K562 (cell line): Measurements from ENCODE around the gene SEC61A1. TPM values are rescaled to one million over a fixed set of nuclear protein-coding genes. Genes with fewer than 3 reads are reported as not detected.

ENCODE experiments used
- ATAC-seq: fragments of 200-7000 bp; cut with Tn5 transposase; 3 replicates; pipeline ENCODE4 v1.9.1; 2020; ENCODE audit warnings: moderate library complexity
- BruUV-seq: library from RNA; stranded (reverse); fragments of 400-500 nt; replicated peaks from 2 replicates; lab custom pipeline; 2021; lab: Mats Ljungman, UMichigan
- CTCF ChIA-PET: fragments of 300-600 bp; formaldehyde crosslinking; extraction: SDS; loops from one replicate; lab custom pipeline; 2021; ENCODE audit warnings: low intra/inter-chr PET ratio; lab: Yijun Ruan, JAX
- POLR2A ChIA-PET: fragments of 300-600, 350-650 bp; sonication (Branson Sonifier 250); formaldehyde crosslinking; extraction: SDS; loops from one replicate; lab custom pipeline; 2021; ENCODE audit warnings: antibody characterized with exemption, inconsistent platforms; lab: Yijun Ruan, JAX
- DNase-seq, 4 experiments: peaks; one replicate each; pipeline versions ENCODE4 v3.0.0 to v3.0.0-alpha.2; 2011 to 2018; ENCODE audit warnings: low spot score in 3 of 4, mixed read lengths in 3 of 4; ENCODE audit errors: extremely low read depth in 1 of 4
- FAIRE-seq: peaks from 2 replicates; lab custom pipeline; 2011; peaks lifted over from hg19 to GRCh38; lab: Jason Lieb, UNC
- H2AFZ ChIP-seq: 2 replicates; pipeline ENCODE4 v1.6.0; 2011; ENCODE audit warnings: low read depth, low read length, control low read depth, inconsistent platforms
- H3K27ac ChIP-seq: fragments of 200-600 bp; 3 replicates; pipeline ENCODE4 v1.8.0; 2011; ENCODE audit warnings: low read depth, mild to moderate bottlenecking, control low read depth, inconsistent platforms, low read length, moderate library complexity, mixed read lengths; ENCODE audit errors: extremely low read depth
- H3K27me3 ChIP-seq, 2 experiments: fragments of 300-600 bp in 1 of 2; 2 replicates in 1 of 2; 3 replicates in 1 of 2; pipeline versions ENCODE4 v1.6.0 to v1.8.0; 2011; ENCODE audit warnings: inconsistent platforms in 2 of 2, low read length in 2 of 2, mild to moderate bottlenecking in 1 of 2, mixed read lengths in 1 of 2, moderate library complexity in 1 of 2; ENCODE audit not compliant: control insufficient read depth in 2 of 2, insufficient read depth in 2 of 2
- H3K36me3 ChIP-seq: fragments of 300-600 bp; 3 replicates; pipeline ENCODE4 v1.8.0; 2011; ENCODE audit warnings: mild to moderate bottlenecking, low read length, inconsistent platforms; ENCODE audit not compliant: control insufficient read depth, insufficient read depth
- H3K4me1 ChIP-seq, 2 experiments: fragments of 200-600 bp in 1 of 2; replicated peaks in 1 of 2; 2 replicates in 1 of 2; 3 replicates in 1 of 2; pipeline versions ENCODE4 v1.5.1 to v1.8.0; 2011; ENCODE audit warnings: inconsistent platforms in 2 of 2, low read length in 2 of 2, mild to moderate bottlenecking in 1 of 2, mixed read lengths in 1 of 2, moderate library complexity in 1 of 2; ENCODE audit not compliant: control insufficient read depth in 2 of 2, insufficient read depth in 2 of 2
- H3K4me2 ChIP-seq: 2 replicates; pipeline ENCODE4 v1.6.1; 2011; ENCODE audit warnings: low read length, control low read depth, inconsistent platforms, mixed read lengths; ENCODE audit not compliant: insufficient read depth
- H3K4me3 ChIP-seq: fragments of 200-600 bp; sonication (generic), shearing (Covaris generic); 2 replicates; pipeline ENCODE4 v1.5.1; 2016; ENCODE audit warnings: control low read depth, inconsistent platforms
- H3K79me2 ChIP-seq: fragments of 200-600 bp; 3 replicates; pipeline ENCODE4 v1.8.0; 2011; ENCODE audit warnings: low read length, inconsistent platforms; ENCODE audit not compliant: control insufficient read depth, insufficient read depth
- H3K9ac ChIP-seq, 2 experiments: 2 replicates each; pipeline versions ENCODE4 v1.6.0 to v1.6.1; 2011; ENCODE audit warnings: low read depth in 2 of 2, low read length in 2 of 2, control low read depth in 1 of 2, inconsistent platforms in 1 of 2, mild to moderate bottlenecking in 1 of 2, mixed read lengths in 1 of 2; ENCODE audit not compliant: insufficient read depth in 1 of 2
- H3K9me1 ChIP-seq: one replicate; pipeline ENCODE4 v1.6.0; 2011; ENCODE audit warnings: inconsistent platforms, mild to moderate bottlenecking, low read length, moderate library complexity; ENCODE audit not compliant: control insufficient read depth, insufficient read depth
- H3K9me3 ChIP-seq: replicated peaks from 2 replicates; pipeline ENCODE4 v1.5.1; 2011; ENCODE audit warnings: low read depth, low read length, inconsistent platforms; ENCODE audit not compliant: control insufficient read depth, insufficient read depth
- H4K20me1 ChIP-seq: replicated peaks from 2 replicates; pipeline ENCODE4 v1.6.1; 2011; ENCODE audit warnings: low read length, inconsistent platforms, mixed read lengths; ENCODE audit not compliant: control insufficient read depth, insufficient read depth
- BRD4 ChIP-seq: fragments of 200-600 bp; sonication (generic); IDR thresholded peaks from 2 replicates; pipeline ENCODE4 v1.6.1; 2017; ENCODE audit warnings: inconsistent platforms
- C11orf30 ChIP-seq: fragments of 450-650 bp; IDR thresholded peaks from 2 replicates; pipeline ENCODE4 v1.6.1; 2016; ENCODE audit warnings: low read depth, mild to moderate bottlenecking
- KLF16 ChIP-seq: IDR thresholded peaks from 2 replicates; pipeline ENCODE4 v1.6.1; 2016; ENCODE audit warnings: antibody characterized with exemption
- MYNN ChIP-seq, 2 experiments: sonication (generic); formaldehyde crosslinking in 1 of 2; IDR thresholded peaks; 2 replicates each; pipeline versions ENCODE4 v1.5.0 to v1.6.1; 2016 to 2020; ENCODE audit warnings: antibody characterized with exemption in 1 of 2, missing genetic modification reagents in 1 of 2
- NCOA1 ChIP-seq: fragments of 450-650 bp; IDR thresholded peaks from 2 replicates; pipeline ENCODE4 v1.6.1; 2016; ENCODE audit warnings: low read depth
- NCOA2 ChIP-seq, 2 experiments: fragments of 450-650 bp; IDR thresholded peaks; 2 replicates each; pipeline ENCODE4 v1.6.1; 2018; ENCODE audit warnings: mild to moderate bottlenecking in 2 of 2, moderate library complexity in 1 of 2; ENCODE audit not compliant: partially characterized antibody in 2 of 2
- NCOA4 ChIP-seq: fragments of 450-650 bp; IDR thresholded peaks from 2 replicates; pipeline ENCODE4 v1.6.1; 2018; ENCODE audit warnings: mild to moderate bottlenecking; ENCODE audit not compliant: partially characterized antibody
- NR1H2 ChIP-seq: sonication (generic); formaldehyde crosslinking; IDR thresholded peaks from 2 replicates; pipeline ENCODE4 v1.4.0; 2020; ENCODE audit warnings: mild to moderate bottlenecking, missing genetic modification reagents
- RBBP5 ChIP-seq: fragments of 200-600 bp; sonication (generic); IDR thresholded peaks from 2 replicates; pipeline ENCODE4 v1.6.1; 2012; ENCODE audit warnings: borderline replicate concordance, mild to moderate bottlenecking, low read length, control low read depth, inconsistent platforms; ENCODE audit not compliant: insufficient read depth, poor library complexity, severe bottlenecking
- SAFB ChIP-seq: fragments of 200-400 bp; formaldehyde crosslinking; IDR thresholded peaks from 2 replicates; pipeline ENCODE4 v1.6.1; 2017; ENCODE audit warnings: low read depth, low read length, borderline replicate concordance
- SMAD4 ChIP-seq: fragments of 250-450 bp; sonication (Bioruptor Pico); conservative IDR thresholded peaks from 2 replicates; pipeline ENCODE4 v1.8.0; 2021; ENCODE audit warnings: inconsistent platforms, mild to moderate bottlenecking, moderate library complexity
- ZFP30 ChIP-seq: fragments of 250-450 bp; sonication (Bioruptor Pico); IDR thresholded peaks from 2 replicates; pipeline ENCODE4 v1.8.0; 2022; ENCODE audit warnings: moderate library complexity, mild to moderate bottlenecking, inconsistent platforms, borderline replicate concordance
- ZFX ChIP-seq: sonication (generic); formaldehyde crosslinking; IDR thresholded peaks from 2 replicates; pipeline ENCODE4 v1.8.0; 2022; ENCODE audit warnings: mild to moderate bottlenecking, missing genetic modification reagents, moderate library complexity
- ZNF507 ChIP-seq: conservative IDR thresholded peaks from 2 replicates; pipeline ENCODE4 v1.6.1; 2017; ENCODE audit warnings: missing genetic modification characterization, missing compliant biosample characterization
- ZSCAN29 ChIP-seq: fragments of 450-650 bp; IDR thresholded peaks from 2 replicates; pipeline ENCODE4 v1.6.1; 2017
- WGBS: fragments of 100-300 bp; shearing (Covaris generic); methylation state at CpG from one replicate; pipeline ENCODE4 v1.1.6; 2016; ENCODE audit warnings: low coverage, mixed read lengths; ENCODE audit not compliant: insufficient coverage; ENCODE audit errors: missing lambda C conversion rate; 5-methylcytosine and 5-hydroxymethylcytosine counted together
- in situ Hi-C: fragments of 300-500 bp; cut with MboI; formaldehyde crosslinking; loops from 4 replicates; pipeline ENCODE4 v1.15.0; 2018; ENCODE audit warnings: inconsistent platforms, mixed read lengths
- intact Hi-C: fragments of 100-400 bp; cut with micrococcal nuclease; formaldehyde crosslinking; loops from 2 replicates; pipeline ENCODE4 v1.14.2; 2022
- polyA plus RNA-seq, 8 experiments: library from polyadenylated mRNA; depleted of rRNA in 4 of 8; stranded (reverse) in 5 of 8; unstranded in 3 of 8; fragments of >200 nt; fragmentation: Nextera tagmentation in 2 of 8; fragmentation: Illumina TruSeq in 1 of 8; extraction: Ambion mirVana in 2 of 8; extraction: Trizol in 1 of 8; gene quantifications; 2 replicates each; pipeline versions ENCODE4 v1.2.1 to v1.2.3, GENCODE V29; 2011 to 2014; ENCODE audit warnings: inconsistent platforms in 1 of 8, missing spikeins in 1 of 8
- total RNA-seq, 7 experiments: library from RNA; depleted of rRNA in 6 of 7; stranded (reverse); fragments of >200 nt in 6 of 7; fragmentation: Illumina TruSeq in 2 of 7; extraction: Trizol in 2 of 7; gene quantifications; 2 replicates each; pipeline versions ENCODE4 v1.2.1 to v1.2.3, GENCODE V29; 2011 to 2021; ENCODE audit warnings: low replicate concordance in 1 of 7
- TF ChIP-seq, protein P1 (sequence below): fragments of 450-650 bp; IDR thresholded peaks from 2 replicates; pipeline ENCODE4 v1.6.1; 2016; ENCODE audit warnings: low read depth, mild to moderate bottlenecking, moderate library complexity

The SEC61A1 gene
- total and polyA plus RNA-seq, 9 of the 15 experiments (the other 6 are each of a cell fraction or from before 2014, with no cell fraction given): 1.9 to 140 (median 79.1) TPM

DNA sequence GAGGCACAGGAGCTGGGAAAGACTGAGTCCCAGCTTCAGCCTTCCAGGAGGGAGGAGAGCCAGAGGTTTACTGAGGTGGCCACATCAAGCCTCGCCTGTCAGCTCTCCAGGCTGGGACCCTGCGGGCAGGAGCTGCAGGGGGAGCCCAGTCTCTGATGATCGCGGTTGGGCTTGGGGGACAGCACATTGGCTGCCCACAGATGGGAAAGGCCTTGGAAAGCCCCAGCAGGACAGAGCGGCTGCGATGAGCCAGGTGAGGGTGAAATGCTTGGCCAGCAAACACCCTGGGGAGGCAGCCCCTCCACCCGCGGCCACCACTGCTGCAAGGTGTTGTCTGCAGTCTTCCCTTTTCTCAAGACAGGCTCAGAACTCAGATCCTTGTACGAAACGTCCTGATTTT is 31.2 kb downstream of the SEC61A1 start:
- Histone ChIP-seq H3K9me1 (no peaks in the 10 kb centered on the region), H3K9ac (no peak overlapping the region; a peak in 1 of 4 replicates), H4K20me1 (no peaks in the 10 kb centered on the region), H3K9me3 (no peaks in the 10 kb centered on the region), H3K4me2 (no peak overlapping the region), H3K27me3 (no peaks in the 10 kb centered on the region), H3K27ac (no peak overlapping the region), H3K36me3 (peaks cover 92% of the 10 kb centered on the region), H3K79me2 (peaks cover 9% of the 10 kb centered on the region; the same call in 2 of the 3 replicates), H3K4me3 (no peak overlapping the region), H3K4me1 (peaks cover 25 to 27% of the 10 kb centered on the region in 2 experiments), H2AFZ (no peak overlapping the region)
- ATAC-seq: no peak
- WGBS: 83% methylated on average over 8 of the region's 10 CpGs
- CTCF ChIA-PET: no interaction called here
- POLR2A ChIA-PET: no interaction called here
- BruUV-seq: no TSS peak
- FAIRE-seq: no peak
- DNase-seq: no peak
- TF ChIP-seq ZFX (CRISPR knock-in tag): no peak
- no peak for TF ChIP-seq NCOA2 (IDR thresholded peaks at IDR 0.05; ENCODE audit: partially characterized antibody in 2 of 2)
- TF ChIP-seq SMAD4 (CRISPR knock-in tag): no peak
- no peak for TF ChIP-seq RBBP5
- TF ChIP-seq, protein P1, sequence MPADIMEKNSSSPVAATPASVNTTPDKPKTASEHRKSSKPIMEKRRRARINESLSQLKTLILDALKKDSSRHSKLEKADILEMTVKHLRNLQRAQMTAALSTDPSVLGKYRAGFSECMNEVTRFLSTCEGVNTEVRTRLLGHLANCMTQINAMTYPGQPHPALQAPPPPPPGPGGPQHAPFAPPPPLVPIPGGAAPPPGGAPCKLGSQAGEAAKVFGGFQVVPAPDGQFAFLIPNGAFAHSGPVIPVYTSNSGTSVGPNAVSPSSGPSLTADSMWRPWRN: no peak
- TF ChIP-seq MYNN (IDR thresholded peaks at IDR 0.05): no peak
- TF ChIP-seq MYNN (CRISPR knock-in tag; IDR thresholded peaks at IDR 0.05): no peak
- no peak for TF ChIP-seq C11orf30
- TF ChIP-seq BRD4: no peak
- no peak for TF ChIP-seq ZNF507 (tag)
- TF ChIP-seq KLF16: no peak
- TF ChIP-seq SAFB: no peak
- no peak for TF ChIP-seq NR1H2 (CRISPR knock-in tag)
- no peak for TF ChIP-seq ZFP30 (CRISPR knock-in tag)
- TF ChIP-seq NCOA1: no peak
- no peak for TF ChIP-seq ZSCAN29
- TF ChIP-seq NCOA4: no peak
- in situ Hi-C loops: no loop called here
- intact Hi-C loops: no loop called here
